Measurements from ENCODE around the gene GPR15LG. TPM values are rescaled to one million over a fixed set of nuclear protein-coding genes. Genes with fewer than 3 reads are reported as not detected.

GPR15LG gene
- total and polyA plus RNA-seq, 10 of the 15 experiments (the other 5 are each of a cell fraction or from before 2014, with no cell fraction given) = 1.1 to 12.2 (median 1.4) TPM

GRCh38 chr10:84177541-84178141, 4.0 kb downstream of the GPR15LG start:
- peaks cover 41% of the 10 kb centered on the region for H3K4me1 ChIP-seq (ENCODE audit: control insufficient read depth, insufficient read depth, low read length)
- intact Hi-C loops (cut with micrococcal nuclease; ENCODE audit: unreplicated experiment) = loop anchor here (10.0 kb wide), 1 partner anchor 1253 kb away; no protein-coding TSS in a partner anchor
- peak overlapping the region; percentile 38; the same call in 1 of the 2 replicates for H3K4me3 ChIP-seq
- in situ Hi-C loops (cut with MboI) = no loop called here
- no peaks in the 10 kb centered on the region for H4K20me1 ChIP-seq (ENCODE audit: control insufficient read depth, insufficient read depth)
- FAIRE-seq = no peak
- H3K79me2 ChIP-seq (ENCODE audit: control insufficient read depth, insufficient read depth, low read length) = no peaks in the 10 kb centered on the region; the same call in none of the 2 replicates
- WGBS (ENCODE audit: insufficient coverage, insufficient replicate concordance, low lambda C conversion rate, missing lambda C conversion rate) = 46% methylated on average over 8 of the region's 8 CpGs
- ChIA-PET RAD21 (ENCODE audit: unreplicated experiment) (interaction anchor here (0.7 to 1.3 kb wide), 4 partner anchors 11 to 39 kb away, joined by 3 read pairs; partner anchors contain the start of gene GHITM), SMC1A (ENCODE audit: uncharacterized antibody, unreplicated experiment) (interaction anchor here (0.9 to 2.4 kb wide), 6 partner anchors 9 to 29 kb away, joined by 3 to 11 read pairs (median 6); no protein-coding TSS in a partner anchor), CTCF (interaction anchor here (0.7 to 6.4 kb wide), 3 partner anchors 13 to 30 kb away, joined by 3 to 35 read pairs (median 4); no protein-coding TSS in a partner anchor), POLR2A (interaction anchor here (0.6 to 2.4 kb wide), 3 partner anchors 10 to 1546 kb away, joined by 3 to 10 read pairs (median 4); no protein-coding TSS in a partner anchor)
- no peaks in the 10 kb centered on the region for H3K36me3 ChIP-seq (ENCODE audit: control insufficient read depth in 2 of 2, insufficient read depth in 2 of 2, low read length in 1 of 2)
- peak overlapping the region; percentile 10; the same call in 1 of the 2 replicates for H3K27ac ChIP-seq (ENCODE audit: control insufficient read depth, insufficient read depth)
- H3K4me2 ChIP-seq (ENCODE audit: control insufficient read depth, insufficient read depth) = peak overlapping the region; percentile 40
- peak; percentile 53 for ATAC-seq
- no peaks in the 10 kb centered on the region for H3K27me3 ChIP-seq (replicated peaks in 1 of 2; ENCODE audit: control insufficient read depth in 2 of 2, insufficient read depth in 2 of 2, low read length in 1 of 2)
- no peaks in the 10 kb centered on the region for H3K9me3 ChIP-seq (replicated peaks; ENCODE audit: control insufficient read depth, insufficient read depth, low read length)
- H3K9ac ChIP-seq (ENCODE audit: control insufficient read depth, insufficient read depth, low read length) = no peak overlapping the region
- DNase-seq (ENCODE audit: low read depth, low spot score) = no peak
- peak overlapping the region; percentile 57; the same call in 1 of the 2 replicates for H2AFZ ChIP-seq (ENCODE audit: control insufficient read depth, low read depth, low read length)
- BruUV-seq (replicated peaks) = no TSS peak
- TF ChIP-seq MEF2B (IDR thresholded peaks at IDR 0.05; ENCODE audit: partially characterized antibody, poor library complexity, severe bottlenecking) = peak; percentile 32
- TF ChIP-seq EED (IDR thresholded peaks at IDR 0.05; ENCODE audit: low read depth) = no peak
- no peak for TF ChIP-seq SIX5 (IDR thresholded peaks at IDR 0.05; ENCODE audit: low read depth, low read length, severe bottlenecking)
- no peak for TF ChIP-seq EZH2 (IDR thresholded peaks at IDR 0.05; ENCODE audit: borderline replicate concordance, control insufficient read depth, low read depth, low read length)
- 0 out of 2 replicates have a peak, but pooled peaks have one; percentile 41 for TF ChIP-seq YBX1 (IDR thresholded peaks at IDR 0.05)
- TF ChIP-seq RAD21 (IDR thresholded peaks at IDR 0.05; ENCODE audit: insufficient read depth, low read depth, low read length) = no peak
- 0 out of 2 replicates have a peak, but pooled peaks have one; percentile 39 for TF ChIP-seq MXI1 (IDR thresholded peaks at IDR 0.05; ENCODE audit: low read depth, low read length)
- no peak for TF ChIP-seq CBX5 (IDR thresholded peaks at IDR 0.05; ENCODE audit: low read depth)
- TF ChIP-seq SP1 (IDR thresholded peaks at IDR 0.05; ENCODE audit: low read depth, low read length) = peak; percentile 41
- TF ChIP-seq, protein P1, sequence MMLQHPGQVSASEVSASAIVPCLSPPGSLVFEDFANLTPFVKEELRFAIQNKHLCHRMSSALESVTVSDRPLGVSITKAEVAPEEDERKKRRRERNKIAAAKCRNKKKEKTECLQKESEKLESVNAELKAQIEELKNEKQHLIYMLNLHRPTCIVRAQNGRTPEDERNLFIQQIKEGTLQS (IDR thresholded peaks at IDR 0.05; ENCODE audit: borderline replicate concordance, extremely low read depth, low read depth, low read length) = no peak
- peak; percentile 94; the same call in 1 of the 2 replicates for TF ChIP-seq NBN (IDR thresholded peaks at IDR 0.05)
- TF ChIP-seq, protein P2, sequence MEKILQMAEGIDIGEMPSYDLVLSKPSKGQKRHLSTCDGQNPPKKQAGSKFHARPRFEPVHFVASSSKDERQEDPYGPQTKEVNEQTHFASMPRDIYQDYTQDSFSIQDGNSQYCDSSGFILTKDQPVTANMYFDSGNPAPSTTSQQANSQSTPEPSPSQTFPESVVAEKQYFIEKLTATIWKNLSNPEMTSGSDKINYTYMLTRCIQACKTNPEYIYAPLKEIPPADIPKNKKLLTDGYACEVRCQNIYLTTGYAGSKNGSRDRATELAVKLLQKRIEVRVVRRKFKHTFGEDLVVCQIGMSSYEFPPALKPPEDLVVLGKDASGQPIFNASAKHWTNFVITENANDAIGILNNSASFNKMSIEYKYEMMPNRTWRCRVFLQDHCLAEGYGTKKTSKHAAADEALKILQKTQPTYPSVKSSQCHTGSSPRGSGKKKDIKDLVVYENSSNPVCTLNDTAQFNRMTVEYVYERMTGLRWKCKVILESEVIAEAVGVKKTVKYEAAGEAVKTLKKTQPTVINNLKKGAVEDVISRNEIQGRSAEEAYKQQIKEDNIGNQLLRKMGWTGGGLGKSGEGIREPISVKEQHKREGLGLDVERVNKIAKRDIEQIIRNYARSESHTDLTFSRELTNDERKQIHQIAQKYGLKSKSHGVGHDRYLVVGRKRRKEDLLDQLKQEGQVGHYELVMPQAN (conservative IDR thresholded peaks at IDR 0.05) = 0 out of 2 replicates have a peak, but pooled peaks have one; percentile 17
- TF ChIP-seq, protein P3, sequence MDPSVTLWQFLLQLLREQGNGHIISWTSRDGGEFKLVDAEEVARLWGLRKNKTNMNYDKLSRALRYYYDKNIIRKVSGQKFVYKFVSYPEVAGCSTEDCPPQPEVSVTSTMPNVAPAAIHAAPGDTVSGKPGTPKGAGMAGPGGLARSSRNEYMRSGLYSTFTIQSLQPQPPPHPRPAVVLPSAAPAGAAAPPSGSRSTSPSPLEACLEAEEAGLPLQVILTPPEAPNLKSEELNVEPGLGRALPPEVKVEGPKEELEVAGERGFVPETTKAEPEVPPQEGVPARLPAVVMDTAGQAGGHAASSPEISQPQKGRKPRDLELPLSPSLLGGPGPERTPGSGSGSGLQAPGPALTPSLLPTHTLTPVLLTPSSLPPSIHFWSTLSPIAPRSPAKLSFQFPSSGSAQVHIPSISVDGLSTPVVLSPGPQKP (IDR thresholded peaks at IDR 0.05; ENCODE audit: low read depth, low read length) = no peak
- TF ChIP-seq ATF7 (IDR thresholded peaks at IDR 0.05; ENCODE audit: low read depth) = peak; percentile 61
- no peak for TF ChIP-seq ZBTB40 (IDR thresholded peaks at IDR 0.05; ENCODE audit: borderline replicate concordance)

Data from GM12878 (cell line).